Activated T-helper 1 cell treated with anti-CD3 and anti-CD28 coated beads, Interleukin-12 subunit alpha, Interleukin-12 subunit beta, Interleukin-2, Interleukin-4 antibody, amounts not matched to agents 30 ng/mL and 10 ng/mL and 1 ng/mL, durations not matched to agents 14 hours and 24 hours and 36 hours (primary cell): Measurements from ENCODE around the gene HAVCR2. TPM values are rescaled to one million over a fixed set of nuclear protein-coding genes. Genes with fewer than 3 reads are reported as not detected.
"Not testable (repeated sequence)": the region's sequence is repeated elsewhere in the genome, so short reads cannot be mapped to it uniquely, and the experiment has no call there.

Experiments used
- DNase-seq: peaks from one replicate; pipeline ENCODE4 v3.0.0; 2021; ENCODE audit warnings: low spot score
- H3K27ac Mint-ChIP-seq: one replicate; pipeline ENCODE4 v1.8.0; 2021; ENCODE audit warnings: mild to moderate bottlenecking, mixed read lengths
- H3K27me3 Mint-ChIP-seq: one replicate; pipeline ENCODE4 v1.8.0; 2022; ENCODE audit warnings: mild to moderate bottlenecking, moderate library complexity, mixed read lengths; ENCODE audit not compliant: insufficient read depth
- H3K36me3 Mint-ChIP-seq: one replicate; pipeline ENCODE4 v1.8.0; 2021; ENCODE audit warnings: low read depth, mixed read lengths
- H3K4me1 Mint-ChIP-seq: one replicate; pipeline ENCODE4 v1.8.0; 2021; ENCODE audit warnings: low read depth, mixed read lengths
- H3K4me3 Mint-ChIP-seq: one replicate; pipeline ENCODE4 v1.8.0; 2021; ENCODE audit warnings: mild to moderate bottlenecking, moderate library complexity, mixed read lengths
- H3K9me3 Mint-ChIP-seq: one replicate; pipeline ENCODE4 v1.8.0; 2021; ENCODE audit warnings: mixed read lengths
- intact Hi-C: fragments of 100-400 bp; cut with micrococcal nuclease; formaldehyde crosslinking; loops from one replicate; pipeline ENCODE4 v1.15.1; 2024
- total RNA-seq: library from RNA; stranded (reverse); gene quantifications from 2 replicates; pipeline ENCODE4 v1.2.3, GENCODE V29; 2022

The HAVCR2 gene
- total RNA-seq, 1 donor from 2014 or later = 128 TPM

- intact Hi-C loops = no loop called here
- no peak overlapping the region for H3K27ac Mint-ChIP-seq
- H3K4me3 Mint-ChIP-seq = no peak overlapping the region
- no peaks in the 10 kb centered on the region for H3K9me3 Mint-ChIP-seq
- H3K27me3 Mint-ChIP-seq = no peaks in the 10 kb centered on the region
- H3K4me1 Mint-ChIP-seq = peaks cover 40% of the 10 kb centered on the region
- H3K36me3 Mint-ChIP-seq = peaks cover 45% of the 10 kb centered on the region
- DNase-seq = no peak
Observed at GRCh38 chr5:157051604-157052245, 57.1 kb downstream of the HAVCR2 start.

GRCh38 chr5:157050050-157050449 is 58.8 kb downstream of the HAVCR2 start:
- peaks cover 44% of the 10 kb centered on the region for H3K36me3 Mint-ChIP-seq
- no peaks in the 10 kb centered on the region for H3K9me3 Mint-ChIP-seq
- peak overlapping the region; percentile 82 for H3K27ac Mint-ChIP-seq
- peaks cover 50% of the 10 kb centered on the region for H3K4me1 Mint-ChIP-seq
- H3K4me3 Mint-ChIP-seq = peak overlapping the region; percentile 56
- intact Hi-C loops = no loop called here
- H3K27me3 Mint-ChIP-seq = no peaks in the 10 kb centered on the region
- DNase-seq = no peak

GRCh38 chr5:157049605-157050004 is 59.2 kb downstream of the HAVCR2 start:
- H3K27ac Mint-ChIP-seq = peak overlapping the region; percentile 82
- no peaks in the 10 kb centered on the region for H3K9me3 Mint-ChIP-seq
- peaks cover 44% of the 10 kb centered on the region for H3K36me3 Mint-ChIP-seq
- H3K27me3 Mint-ChIP-seq = no peaks in the 10 kb centered on the region
- DNase-seq = no peak
- H3K4me3 Mint-ChIP-seq = peak overlapping the region; percentile 56
- peaks cover 53% of the 10 kb centered on the region for H3K4me1 Mint-ChIP-seq
- intact Hi-C loops = no loop called here

- intact Hi-C loops = no loop called here
- Mint-ChIP-seq H3K4me3 (no peak overlapping the region), H3K9me3 (no peaks in the 10 kb centered on the region), H3K27me3 (no peaks in the 10 kb centered on the region), H3K36me3 (peaks cover 48% of the 10 kb centered on the region), H3K27ac (no peak overlapping the region), H3K4me1 (peaks cover 60% of the 10 kb centered on the region)
- no peak for DNase-seq
Observed at GRCh38 chr5:157047898-157048297, 60.9 kb downstream of the HAVCR2 start.

- DNase-seq, intact Hi-C loops, H3K9me3 Mint-ChIP-seq, H3K27me3 Mint-ChIP-seq, H3K27ac Mint-ChIP-seq, H3K4me3 Mint-ChIP-seq: not testable (repeated sequence)
- H3K4me1 Mint-ChIP-seq = peaks cover 60% of the 10 kb centered on the region
- H3K36me3 Mint-ChIP-seq = peaks cover 40% of the 10 kb centered on the region
Observed at GRCh38 chr5:157047016-157047415, 61.8 kb downstream of the HAVCR2 start.

GRCh38 chr5:157046041-157046440 is 62.8 kb downstream of the HAVCR2 start:
- Mint-ChIP-seq H3K27me3 (no peaks in the 10 kb centered on the region), H3K27ac (peak overlapping the region; percentile 13), H3K4me3 (no peak overlapping the region), H3K4me1 (peaks cover 53% of the 10 kb centered on the region), H3K36me3 (peaks cover 33% of the 10 kb centered on the region), H3K9me3 (no peaks in the 10 kb centered on the region)
- intact Hi-C loops = no loop called here
- no peak for DNase-seq

GRCh38 chr5:157045601-157046000 is 63.2 kb downstream of the HAVCR2 start:
- Mint-ChIP-seq H3K27ac (peak overlapping the region; percentile 13), H3K4me1 (peaks cover 49% of the 10 kb centered on the region), H3K4me3 (no peak overlapping the region), H3K27me3 (no peaks in the 10 kb centered on the region), H3K36me3 (peaks cover 30% of the 10 kb centered on the region), H3K9me3 (no peaks in the 10 kb centered on the region)
- DNase-seq = no peak
- intact Hi-C loops = no loop called here

GRCh38 chr5:157038568-157039187 is 70.2 kb downstream of the HAVCR2 start:
- no peak overlapping the region for H3K4me3 Mint-ChIP-seq

More at GRCh38 chr5:157038568-157039187, 70.2 kb downstream of the HAVCR2 start:
- Mint-ChIP-seq H3K27me3 (no peaks in the 10 kb centered on the region), H3K27ac (peak overlapping the region; percentile 74), H3K36me3 (peaks cover 14% of the 10 kb centered on the region), H3K9me3 (no peaks in the 10 kb centered on the region), H3K4me1 (peaks cover 37% of the 10 kb centered on the region)
- intact Hi-C loops = loop anchor here (1.0 to 2.0 kb wide), 2 partner anchors 13 to 36 kb away; no protein-coding TSS in a partner anchor
- DNase-seq = no peak

Other genes starting within 250 kb of the HAVCR2 start
- gene TIMD4, start 145.8 kb downstream of the HAVCR2 start, total RNA-seq = 24.5 and 27.3 TPM in 2 replicates
- 2.4 and 2.5 TPM in 2 replicates for gene HAVCR1, start 49.9 kb downstream of the HAVCR2 start, total RNA-seq
- gene MED7, start 33.8 kb upstream of the HAVCR2 start, total RNA-seq = 15.0 and 15.5 TPM in 2 replicates
- 0.27 and 0.31 TPM in 2 replicates for gene GARIN3, start 57.2 kb upstream of the HAVCR2 start, total RNA-seq
- 251 and 259 TPM in 2 replicates for gene ITK, start 71.8 kb upstream of the HAVCR2 start, total RNA-seq
- 173 and 175 TPM in 2 replicates for gene CYFIP2, start 157.1 kb upstream of the HAVCR2 start, total RNA-seq